ENCODE results near the gene CDK4. TPM values are rescaled to one million over a fixed set of nuclear protein-coding genes. Genes with fewer than 3 reads are reported as not detected.

Gene CDK4
- total RNA-seq (10 to 100 TPM; 28.1 to 69.1 TPM), polyA plus RNA-seq (10 to 100 TPM; 36.6 to 39.9 TPM)

DNA sequence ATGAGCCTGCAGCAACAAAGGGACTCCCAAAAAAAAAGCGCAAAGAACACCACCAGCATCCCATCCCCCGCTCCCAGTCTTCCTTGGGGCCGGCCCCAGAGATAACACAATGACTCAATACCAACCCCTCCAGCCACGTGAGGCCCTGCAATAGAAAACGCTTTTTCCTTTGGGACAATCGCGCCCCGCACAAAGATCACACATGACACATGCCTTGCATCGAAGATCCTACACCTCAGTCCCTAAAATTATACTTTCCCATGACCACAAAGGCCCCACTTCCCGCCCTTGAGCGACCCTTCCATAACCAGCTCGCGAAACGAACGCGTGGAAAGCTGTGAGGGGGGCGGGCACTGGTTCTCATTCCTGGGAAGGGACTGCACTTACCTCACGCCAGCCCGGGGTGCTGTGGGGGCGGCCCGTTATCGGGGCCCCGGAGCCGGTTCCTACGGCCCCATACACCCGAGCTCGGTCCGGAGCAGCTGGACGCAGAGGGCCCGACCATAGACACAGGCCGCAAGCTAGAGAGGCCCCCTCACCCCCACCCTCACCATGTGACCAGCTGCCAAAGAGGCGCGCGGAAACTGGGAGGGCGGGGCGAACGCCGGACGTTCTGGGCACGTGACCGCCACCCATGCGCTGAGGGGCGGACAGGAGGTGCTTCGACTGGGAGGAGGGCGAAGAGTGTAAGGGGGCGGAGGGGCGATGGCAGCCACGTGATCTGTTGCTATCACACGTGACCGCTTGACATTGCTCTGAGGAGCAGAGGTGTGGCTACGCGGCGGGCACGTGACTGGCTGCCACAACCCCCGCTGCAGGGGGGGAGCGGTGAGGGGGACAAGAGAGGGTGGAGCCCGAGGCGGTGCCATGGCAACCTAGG, at the start of gene CDK4:
CDK4 (minus strand) TSS at position 523 of the 880 bp plus-strand sequence. CDS start 593 bp downstream, outside the sequence.
- WGBS, result under 1% methylated on average over 58 of the region's 58 CpGs
- Histone ChIP-seq H3K27ac (ENCODE audit: low read depth in 1 of 2, low read length in 2 of 2) (peak within 1 kb of the TSS; percentile 69 to 83), H3K9me3 (ENCODE audit: control insufficient read depth in 4 of 4, low read length in 3 of 4) (no peaks in the 10 kb centered on the region), H3K9ac (ENCODE audit: low read depth in 1 of 2, low read length in 2 of 2) (peak within 1 kb of the TSS; percentile 74 to 83), H3K27me3 (ENCODE audit: control insufficient read depth in 4 of 4, insufficient read depth in 4 of 4, low read length in 3 of 4) (no peaks in the 10 kb centered on the region), H3K4me3 (ENCODE audit: low read depth in 1 of 3, low read length in 3 of 3) (peak within 1 kb of the TSS; percentile 85 to 87 (median 85)), H3K4me1 (ENCODE audit: control insufficient read depth in 4 of 4, insufficient read depth in 4 of 4, low read length in 3 of 4) (peaks cover 6 to 35% (median 27%) of the 10 kb centered on the region in 4 donors), H3K36me3 (ENCODE audit: control insufficient read depth in 4 of 4, insufficient read depth in 3 of 4, low read depth in 1 of 4, low read length in 3 of 4) (peaks cover 4 to 17% (median 13%) of the 10 kb centered on the region in 4 donors)
- TF ChIP-seq YY1 (IDR thresholded peaks at IDR 0.05) (peak; percentile 53), RXRA (IDR thresholded peaks at IDR 0.05) (peak; percentile 48 to 57), SP1 (IDR thresholded peaks at IDR 0.05) (peak; percentile 81), NR2F2 (IDR thresholded peaks at IDR 0.05) (no peak), CTCF (IDR thresholded peaks at IDR 0.05; ENCODE audit: low read depth, low read length, missing input control) (no peak), JUND (IDR thresholded peaks at IDR 0.05) (no peak), RAD21 (IDR thresholded peaks at IDR 0.05) (no peak), HNF4A (conservative IDR thresholded peaks at IDR 0.05) (peak; percentile 30 to 37), GABPA (IDR thresholded peaks at IDR 0.05 in 1 of 2, conservative IDR thresholded peaks at IDR 0.05 in 1 of 2) (peak in 1 of 2 donors; percentile 88), ATF3 (IDR thresholded peaks at IDR 0.05) (peak; percentile 22), FOXA1 (IDR thresholded peaks at IDR 0.05) (peak; percentile 29), FOXA2 (IDR thresholded peaks at IDR 0.05) (peak; percentile 29), TAF1 (conservative IDR thresholded peaks at IDR 0.05) (peak; percentile 17), HNF4G (IDR thresholded peaks at IDR 0.05) (no peak), EGR1 (IDR thresholded peaks at IDR 0.05; ENCODE audit: low read depth in 2 of 2) (peak; percentile 83 to 97)
- TF ChIP-seq, protein P1, sequence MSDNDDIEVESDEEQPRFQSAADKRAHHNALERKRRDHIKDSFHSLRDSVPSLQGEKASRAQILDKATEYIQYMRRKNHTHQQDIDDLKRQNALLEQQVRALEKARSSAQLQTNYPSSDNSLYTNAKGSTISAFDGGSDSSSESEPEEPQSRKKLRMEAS (IDR thresholded peaks at IDR 0.05), result peak; percentile 92
- TF ChIP-seq, protein P2, sequence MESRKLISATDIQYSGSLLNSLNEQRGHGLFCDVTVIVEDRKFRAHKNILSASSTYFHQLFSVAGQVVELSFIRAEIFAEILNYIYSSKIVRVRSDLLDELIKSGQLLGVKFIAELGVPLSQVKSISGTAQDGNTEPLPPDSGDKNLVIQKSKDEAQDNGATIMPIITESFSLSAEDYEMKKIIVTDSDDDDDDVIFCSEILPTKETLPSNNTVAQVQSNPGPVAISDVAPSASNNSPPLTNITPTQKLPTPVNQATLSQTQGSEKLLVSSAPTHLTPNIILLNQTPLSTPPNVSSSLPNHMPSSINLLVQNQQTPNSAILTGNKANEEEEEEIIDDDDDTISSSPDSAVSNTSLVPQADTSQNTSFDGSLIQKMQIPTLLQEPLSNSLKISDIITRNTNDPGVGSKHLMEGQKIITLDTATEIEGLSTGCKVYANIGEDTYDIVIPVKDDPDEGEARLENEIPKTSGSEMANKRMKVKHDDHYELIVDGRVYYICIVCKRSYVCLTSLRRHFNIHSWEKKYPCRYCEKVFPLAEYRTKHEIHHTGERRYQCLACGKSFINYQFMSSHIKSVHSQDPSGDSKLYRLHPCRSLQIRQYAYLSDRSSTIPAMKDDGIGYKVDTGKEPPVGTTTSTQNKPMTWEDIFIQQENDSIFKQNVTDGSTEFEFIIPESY (IDR thresholded peaks at IDR 0.05), result no peak
- TF ChIP-seq, protein P3, sequence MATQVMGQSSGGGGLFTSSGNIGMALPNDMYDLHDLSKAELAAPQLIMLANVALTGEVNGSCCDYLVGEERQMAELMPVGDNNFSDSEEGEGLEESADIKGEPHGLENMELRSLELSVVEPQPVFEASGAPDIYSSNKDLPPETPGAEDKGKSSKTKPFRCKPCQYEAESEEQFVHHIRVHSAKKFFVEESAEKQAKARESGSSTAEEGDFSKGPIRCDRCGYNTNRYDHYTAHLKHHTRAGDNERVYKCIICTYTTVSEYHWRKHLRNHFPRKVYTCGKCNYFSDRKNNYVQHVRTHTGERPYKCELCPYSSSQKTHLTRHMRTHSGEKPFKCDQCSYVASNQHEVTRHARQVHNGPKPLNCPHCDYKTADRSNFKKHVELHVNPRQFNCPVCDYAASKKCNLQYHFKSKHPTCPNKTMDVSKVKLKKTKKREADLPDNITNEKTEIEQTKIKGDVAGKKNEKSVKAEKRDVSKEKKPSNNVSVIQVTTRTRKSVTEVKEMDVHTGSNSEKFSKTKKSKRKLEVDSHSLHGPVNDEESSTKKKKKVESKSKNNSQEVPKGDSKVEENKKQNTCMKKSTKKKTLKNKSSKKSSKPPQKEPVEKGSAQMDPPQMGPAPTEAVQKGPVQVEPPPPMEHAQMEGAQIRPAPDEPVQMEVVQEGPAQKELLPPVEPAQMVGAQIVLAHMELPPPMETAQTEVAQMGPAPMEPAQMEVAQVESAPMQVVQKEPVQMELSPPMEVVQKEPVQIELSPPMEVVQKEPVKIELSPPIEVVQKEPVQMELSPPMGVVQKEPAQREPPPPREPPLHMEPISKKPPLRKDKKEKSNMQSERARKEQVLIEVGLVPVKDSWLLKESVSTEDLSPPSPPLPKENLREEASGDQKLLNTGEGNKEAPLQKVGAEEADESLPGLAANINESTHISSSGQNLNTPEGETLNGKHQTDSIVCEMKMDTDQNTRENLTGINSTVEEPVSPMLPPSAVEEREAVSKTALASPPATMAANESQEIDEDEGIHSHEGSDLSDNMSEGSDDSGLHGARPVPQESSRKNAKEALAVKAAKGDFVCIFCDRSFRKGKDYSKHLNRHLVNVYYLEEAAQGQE (IDR thresholded peaks at IDR 0.05), result peak; percentile 66
- peak; percentile 96 for DNase-seq (ENCODE audit: low spot score)
